Hematopoietic multipotent progenitor cell (in vitro differentiated cells): ENCODE data around the gene GGT5. TPM values are rescaled to one million over a fixed set of nuclear protein-coding genes. Genes with fewer than 3 reads are reported as not detected.
"Not testable (repeated sequence)": the region's sequence is repeated elsewhere in the genome, so short reads cannot be mapped to it uniquely, and the experiment has no call there.

Experiments used
- DNase-seq, 3 donors: peaks; one replicate each; pipeline ENCODE4 v3.0.0-alpha.2; 2011 to 2015; ENCODE audit warnings: low read depth in 2 of 3, low spot score in 2 of 3
- total RNA-seq: library from RNA; depleted of rRNA; stranded (reverse); fragments of >200 nt; gene quantifications from one replicate; pipeline ENCODE4 v1.2.3, GENCODE V29; 2012

Gene GGT5
- total RNA-seq, 1 donor, result 0.27 TPM

GRCh38 chr22:24207264-24208011 lies 37.4 kb downstream of the GGT5 start:
- no peak for DNase-seq

GRCh38 chr22:24206460-24207263 lies 38.2 kb downstream of the GGT5 start:
- peak in 1 of 3 donors; percentile 57 for DNase-seq

GRCh38 chr22:24205438-24206195 lies 39.3 kb downstream of the GGT5 start:
- no peak for DNase-seq

GRCh38 chr22:24203856-24204255 lies 41.0 kb downstream of the GGT5 start:
- not testable (repeated sequence) for DNase-seq

- DNase-seq, result no peak
These were observed 42.9 kb downstream of the GGT5 start for GRCh38 chr22:24201681-24202614.

- DNase-seq, result no peak
These were observed 44.2 kb downstream of the GGT5 start for GRCh38 chr22:24200619-24201212.

GRCh38 chr22:24198682-24199052 lies 46.2 kb downstream of the GGT5 start:
- DNase-seq, result no peak

GRCh38 chr22:24191893-24192292 lies 53.0 kb downstream of the GGT5 start:
- DNase-seq, result no peak

- no peak for DNase-seq
These were observed 53.5 kb downstream of the GGT5 start for GRCh38 chr22:24191381-24191841.

GRCh38 chr22:24190596-24191208 lies 54.2 kb downstream of the GGT5 start:
- DNase-seq, result no peak

GRCh38 chr22:24190159-24190540 lies 54.7 kb downstream of the GGT5 start:
- DNase-seq, result no peak

GRCh38 chr22:24189249-24190158 lies 55.4 kb downstream of the GGT5 start:
- peak in 2 of 3 donors; percentile 56 to 69 for DNase-seq

GRCh38 chr22:24188705-24189248 lies 56.1 kb downstream of the GGT5 start:
- no peak for DNase-seq

- no peak for DNase-seq
These were observed 56.9 kb downstream of the GGT5 start for GRCh38 chr22:24187731-24188644.

- DNase-seq, result no peak
These were observed 57.8 kb downstream of the GGT5 start for GRCh38 chr22:24186892-24187670.

GRCh38 chr22:24186352-24186740 lies 58.5 kb downstream of the GGT5 start:
- DNase-seq, result no peak
